ENCODE measurements around the gene SCUBE2.
A peak's percentile ranks its signal among the peaks of the same experiment; 100 is the strongest.

The SCUBE2 gene

DNA sequence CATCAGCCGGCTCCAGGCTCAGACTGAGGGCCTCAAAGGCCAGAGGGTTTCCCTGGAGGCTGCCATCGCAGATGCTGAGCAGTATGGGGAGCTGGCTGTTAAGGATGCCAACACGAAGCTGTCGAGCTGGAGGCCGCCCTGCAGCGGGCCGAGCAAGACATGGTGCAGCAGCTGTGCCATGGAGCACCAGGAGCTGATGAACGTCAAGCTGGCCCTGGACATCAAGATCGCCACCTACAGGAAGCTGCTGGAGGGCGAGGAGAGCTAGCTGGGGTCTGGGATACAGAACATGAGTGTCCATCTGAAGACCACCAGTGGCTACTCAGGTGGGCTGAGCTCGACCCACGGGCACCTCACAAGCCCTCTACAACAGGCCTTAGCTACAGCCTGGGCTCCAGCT, 4.0 kb upstream of the SCUBE2 start:
- no peak for DNase-seq (ENCODE audit: extremely low read depth, low read depth)
- TF ChIP-seq, protein P1, sequence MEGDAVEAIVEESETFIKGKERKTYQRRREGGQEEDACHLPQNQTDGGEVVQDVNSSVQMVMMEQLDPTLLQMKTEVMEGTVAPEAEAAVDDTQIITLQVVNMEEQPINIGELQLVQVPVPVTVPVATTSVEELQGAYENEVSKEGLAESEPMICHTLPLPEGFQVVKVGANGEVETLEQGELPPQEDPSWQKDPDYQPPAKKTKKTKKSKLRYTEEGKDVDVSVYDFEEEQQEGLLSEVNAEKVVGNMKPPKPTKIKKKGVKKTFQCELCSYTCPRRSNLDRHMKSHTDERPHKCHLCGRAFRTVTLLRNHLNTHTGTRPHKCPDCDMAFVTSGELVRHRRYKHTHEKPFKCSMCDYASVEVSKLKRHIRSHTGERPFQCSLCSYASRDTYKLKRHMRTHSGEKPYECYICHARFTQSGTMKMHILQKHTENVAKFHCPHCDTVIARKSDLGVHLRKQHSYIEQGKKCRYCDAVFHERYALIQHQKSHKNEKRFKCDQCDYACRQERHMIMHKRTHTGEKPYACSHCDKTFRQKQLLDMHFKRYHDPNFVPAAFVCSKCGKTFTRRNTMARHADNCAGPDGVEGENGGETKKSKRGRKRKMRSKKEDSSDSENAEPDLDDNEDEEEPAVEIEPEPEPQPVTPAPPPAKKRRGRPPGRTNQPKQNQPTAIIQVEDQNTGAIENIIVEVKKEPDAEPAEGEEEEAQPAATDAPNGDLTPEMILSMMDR (IDR thresholded peaks at IDR 0.05; ENCODE audit: low read depth, low read length, missing control alignments): peak; percentile 35
- no peak overlapping the region for H3K4me3 ChIP-seq (replicated peaks; ENCODE audit: low read depth, low read length)

DNA sequence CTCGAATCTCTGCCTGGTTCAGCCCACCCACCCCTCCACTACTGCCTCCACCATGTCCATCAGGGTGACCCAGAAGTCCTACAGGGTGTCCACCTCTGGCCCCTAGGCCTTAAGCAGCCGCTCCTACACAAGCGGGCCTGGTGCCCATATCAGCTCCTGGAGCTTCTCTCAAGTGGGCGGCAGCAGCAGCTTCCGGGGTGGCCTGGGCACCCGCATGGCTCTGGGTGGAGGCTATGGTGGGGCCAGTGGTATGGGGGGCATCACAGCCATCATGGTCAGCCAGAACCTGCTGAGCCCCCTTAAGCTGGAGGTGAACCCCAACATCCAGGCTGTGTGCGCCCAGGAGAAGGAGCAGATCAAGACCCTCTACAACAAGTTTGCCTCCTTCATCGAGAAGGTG, 3.0 kb upstream of the SCUBE2 start:
- H3K4me3 ChIP-seq (replicated peaks; ENCODE audit: low read depth, low read length): no peak overlapping the region
- DNase-seq (ENCODE audit: extremely low read depth, low read depth): no peak
- TF ChIP-seq, protein P1 (IDR thresholded peaks at IDR 0.05; ENCODE audit: low read depth, low read length, missing control alignments): no peak

DNA sequence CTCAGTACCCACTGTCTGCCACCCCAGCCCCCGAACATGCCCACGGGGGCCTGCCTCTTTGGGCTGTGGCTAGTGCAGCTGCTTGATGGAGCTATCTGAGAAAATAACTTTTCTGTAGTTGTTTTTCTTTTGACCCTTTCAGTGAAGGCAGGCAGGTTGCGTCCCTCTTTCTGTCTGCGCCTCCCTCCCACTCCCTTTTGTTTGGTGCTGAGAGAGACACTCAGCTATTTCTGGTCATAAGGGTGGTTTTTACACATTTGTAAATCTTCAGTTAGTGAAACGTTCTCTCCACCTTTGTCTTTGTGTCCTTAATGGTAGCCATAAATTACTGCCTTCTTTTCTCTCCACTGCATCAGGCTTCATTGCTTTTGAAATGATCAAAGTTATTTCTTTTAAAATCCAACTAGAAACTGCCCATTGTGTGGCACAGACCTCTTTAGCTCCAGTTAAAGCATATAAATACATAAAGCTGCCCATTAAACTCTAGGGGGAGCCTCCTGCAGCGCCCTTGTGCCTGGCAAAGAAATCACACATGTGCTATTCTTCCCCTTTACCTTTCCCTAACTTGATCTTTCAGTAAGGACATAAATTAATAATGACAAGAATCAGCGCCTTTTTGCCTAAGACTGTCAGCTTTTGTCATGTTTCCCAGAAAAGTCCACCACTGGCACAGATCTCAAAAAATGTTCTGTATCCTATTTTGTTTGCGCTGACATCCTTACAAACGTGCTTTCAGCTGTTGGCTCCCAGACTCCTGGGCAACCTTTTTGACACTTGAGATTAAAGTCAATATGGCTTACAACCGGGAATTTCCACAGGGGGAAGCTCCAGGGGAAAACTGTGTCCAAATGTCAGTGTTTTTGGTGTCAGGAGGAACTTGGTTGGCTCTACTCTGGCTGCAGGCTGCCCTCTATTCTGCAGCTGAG, 1.7 kb upstream of the SCUBE2 start:
- no peak overlapping the region for H3K4me3 ChIP-seq (replicated peaks; ENCODE audit: low read depth, low read length)
- no peak for DNase-seq (ENCODE audit: extremely low read depth, low read depth)
- TF ChIP-seq, protein P1 (IDR thresholded peaks at IDR 0.05; ENCODE audit: low read depth, low read length, missing control alignments): peak; percentile 30

DNA sequence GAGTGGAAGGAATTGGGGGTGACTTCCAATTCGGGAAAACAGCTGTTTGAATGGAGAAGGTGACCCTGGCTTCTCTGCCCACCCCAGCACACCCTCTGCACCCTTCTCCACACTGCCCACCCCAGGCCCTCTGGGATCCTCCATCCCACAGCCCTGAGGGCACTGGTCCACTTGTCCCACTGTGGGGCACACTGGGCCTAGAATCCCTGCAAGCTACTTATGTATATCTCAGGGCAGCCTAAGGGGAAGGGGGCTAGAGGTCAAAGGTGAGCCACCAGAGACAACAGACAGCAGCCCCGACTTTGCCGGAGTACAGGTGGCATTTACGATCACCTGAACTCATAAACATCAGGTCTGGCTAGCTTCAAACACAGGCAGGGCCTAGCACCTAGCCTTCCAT, 673 bp upstream of the SCUBE2 start:
- TF ChIP-seq, protein P1 (IDR thresholded peaks at IDR 0.05; ENCODE audit: low read depth, low read length, missing control alignments): no peak
- no peak for DNase-seq (ENCODE audit: extremely low read depth, low read depth)
- H3K4me3 ChIP-seq (replicated peaks; ENCODE audit: low read depth, low read length): no peak overlapping the region; the same call in 1 of the 2 replicates

DNA sequence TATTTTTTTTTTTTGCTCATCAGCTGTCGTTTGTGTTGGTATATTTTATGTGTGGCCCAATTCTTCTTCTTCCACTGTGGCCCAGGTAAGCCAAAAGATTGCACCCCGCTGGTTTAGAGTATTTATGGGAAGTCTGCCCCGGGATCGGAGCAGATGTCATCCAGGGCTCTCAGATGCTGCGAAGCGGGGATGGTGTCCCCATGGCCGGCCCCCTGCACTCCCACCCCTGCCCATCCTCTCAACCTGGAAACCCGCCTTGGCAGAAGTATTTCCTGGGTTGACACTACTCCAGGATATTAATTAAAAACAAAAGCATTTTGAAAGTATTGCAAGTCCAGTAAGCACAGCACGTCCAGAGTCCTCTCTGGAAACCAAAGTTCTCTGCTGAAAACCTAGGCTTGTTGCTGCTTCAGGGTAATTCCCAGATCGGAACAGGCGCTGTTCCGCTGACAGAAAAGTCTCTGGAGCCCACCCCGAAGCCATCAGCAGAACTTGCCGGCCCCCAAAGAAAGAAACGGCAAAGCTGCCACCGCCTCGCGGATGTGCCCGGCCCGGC, 833 bp downstream of the SCUBE2 start:
- TF ChIP-seq, protein P1 (IDR thresholded peaks at IDR 0.05; ENCODE audit: low read depth, low read length, missing control alignments): no peak
- DNase-seq (ENCODE audit: extremely low read depth, low read depth): no peak
- peak overlapping the region; percentile 26 for H3K4me3 ChIP-seq (replicated peaks; ENCODE audit: low read depth, low read length)

DNA sequence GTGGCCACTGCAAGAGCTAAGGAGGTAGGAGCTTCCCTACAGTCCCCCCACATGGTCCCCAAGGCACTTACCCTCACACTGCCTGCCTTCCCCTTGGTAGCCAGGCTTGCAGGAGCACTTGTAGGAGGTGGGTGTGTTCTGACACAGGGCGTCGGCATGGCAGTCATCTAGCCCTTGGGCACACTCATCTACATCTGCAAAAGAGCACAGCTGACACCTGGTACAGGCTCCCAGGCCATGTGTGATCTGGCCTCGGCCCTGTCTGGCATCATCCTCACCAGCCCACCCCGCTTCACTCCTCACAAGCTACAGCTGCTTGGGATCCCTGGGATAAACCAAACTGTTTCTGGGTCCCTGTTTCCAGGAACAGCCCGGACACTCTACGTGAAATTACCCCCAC, 1.8 kb downstream of the SCUBE2 start:
- TF ChIP-seq, protein P1 (IDR thresholded peaks at IDR 0.05; ENCODE audit: low read depth, low read length, missing control alignments): no peak
- no peak for DNase-seq (ENCODE audit: extremely low read depth, low read depth)
- H3K4me3 ChIP-seq (replicated peaks; ENCODE audit: low read depth, low read length): no peak overlapping the region
